Karpas-422 (cell line): ENCODE results near the gene ARRDC3. TPM values are rescaled to one million over a fixed set of nuclear protein-coding genes. Genes with fewer than 3 reads are reported as not detected.
"Not testable (repeated sequence)": the region's sequence is repeated elsewhere in the genome, so short reads cannot be mapped to it uniquely, and the experiment has no call there.

Experiments
- DNase-seq: peaks from one replicate; pipeline ENCODE4 v3.0.0-alpha.2; 2015
- H2AFZ ChIP-seq: fragments of 200-600 bp; sonication (generic); 2 replicates; pipeline ENCODE4 v1.6.1; 2014; ENCODE audit warnings: antibody characterized with exemption, low read length, mixed read lengths
- H3K27ac ChIP-seq: fragments of 200-600 bp; sonication (generic); 2 replicates; pipeline ENCODE4 v1.5.1; 2014; ENCODE audit warnings: mild to moderate bottlenecking, low read length, moderate library complexity
- H3K27me3 ChIP-seq: fragments of 200-600 bp; sonication (generic); 2 replicates; pipeline ENCODE4 v1.6.1; 2014; ENCODE audit warnings: low read length, mixed read lengths
- H3K36me3 ChIP-seq: fragments of 200-600 bp; sonication (generic); 2 replicates; pipeline ENCODE4 v1.6.1; 2014; ENCODE audit warnings: low read length, mixed read lengths; ENCODE audit not compliant: insufficient read depth
- H3K4me1 ChIP-seq: fragments of 200-600 bp; sonication (generic); 2 replicates; pipeline ENCODE4 v1.6.1; 2014; ENCODE audit warnings: mild to moderate bottlenecking, low read length, mixed read lengths
- H3K4me2 ChIP-seq: fragments of 200-600 bp; sonication (generic); 2 replicates; pipeline ENCODE4 v1.6.1; 2014; ENCODE audit warnings: low read length, low read depth, mild to moderate bottlenecking; ENCODE audit not compliant: poor library complexity, severe bottlenecking
- H3K4me3 ChIP-seq: fragments of 200-600 bp; sonication (generic); 2 replicates; pipeline ENCODE4 v1.5.1; 2014; ENCODE audit warnings: mild to moderate bottlenecking, antibody characterized with exemption, low read length, mixed read lengths
- H3K79me2 ChIP-seq: fragments of 200-600 bp; sonication (generic); 2 replicates; pipeline ENCODE4 v1.6.1; 2014; ENCODE audit warnings: mild to moderate bottlenecking, low read length, mixed read lengths
- H3K9ac ChIP-seq: fragments of 200-600 bp; sonication (generic); 2 replicates; pipeline ENCODE4 v1.6.0; 2014; ENCODE audit warnings: low read length
- H3K9me2 ChIP-seq: fragments of 200-600 bp; sonication (generic), shearing (Covaris generic); replicated peaks from 2 replicates; pipeline ENCODE4 v1.6.0; 2014; ENCODE audit warnings: mild to moderate bottlenecking, low read length, moderate library complexity; ENCODE audit not compliant: insufficient read depth
- H3K9me3 ChIP-seq: fragments of 300-700, 200-600 bp; sonication (generic); 2 replicates; pipeline ENCODE4 v1.6.1; 2014; ENCODE audit warnings: low read length, mixed read lengths
- H4K20me1 ChIP-seq: fragments of 200-600 bp; sonication (generic); 2 replicates; pipeline ENCODE4 v1.6.1; 2014; ENCODE audit warnings: mild to moderate bottlenecking, antibody characterized with exemption, low read length, low read depth; ENCODE audit not compliant: insufficient read depth
- total RNA-seq: library from RNA; depleted of rRNA; stranded (reverse); fragments of >200 nt; shearing (Covaris generic); gene quantifications from 2 replicates; pipeline ENCODE4 v1.2.3, GENCODE V29; 2014; ENCODE audit warnings: low replicate concordance

ARRDC3 gene
- total RNA-seq, 1 experiment from 2014 or later: 17.8 TPM

DNA sequence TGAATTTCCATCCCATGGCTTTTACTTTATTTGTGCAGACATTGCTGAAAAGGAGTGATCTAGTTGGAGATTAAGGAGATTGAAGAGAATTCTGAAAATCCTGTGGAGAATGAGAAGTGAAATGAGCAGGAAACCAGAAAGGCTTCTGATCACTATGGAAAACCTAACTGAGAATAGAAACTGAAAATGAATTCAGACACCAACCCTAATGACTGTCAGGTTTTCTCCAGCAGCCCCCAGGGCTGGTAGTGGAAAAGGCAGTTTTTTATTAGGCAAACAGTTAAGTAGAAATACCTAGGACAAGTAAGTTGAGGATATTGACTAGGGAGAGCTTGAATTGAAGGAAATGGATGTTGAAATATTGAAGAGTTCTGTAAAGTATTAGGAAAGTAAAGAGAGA, 14.7 kb upstream of the ARRDC3 start:
- H3K4me1 ChIP-seq: no peaks in the 10 kb centered on the region
- no peak overlapping the region for H3K4me2 ChIP-seq
- no peak overlapping the region for H3K27ac ChIP-seq
- no peak overlapping the region for H3K9ac ChIP-seq
- 0 out of 2 replicates have a peak, but pooled peaks cover 12% of the 10 kb centered on the region for H4K20me1 ChIP-seq
- no peaks in the 10 kb centered on the region for H3K36me3 ChIP-seq
- H3K9me3 ChIP-seq: no peaks in the 10 kb centered on the region
- no peaks in the 10 kb centered on the region for H3K9me2 ChIP-seq
- no peak for DNase-seq
- H3K79me2 ChIP-seq: no peaks in the 10 kb centered on the region
- no peaks in the 10 kb centered on the region for H3K27me3 ChIP-seq
- no peak overlapping the region for H3K4me3 ChIP-seq
- no peak overlapping the region for H2AFZ ChIP-seq

DNA sequence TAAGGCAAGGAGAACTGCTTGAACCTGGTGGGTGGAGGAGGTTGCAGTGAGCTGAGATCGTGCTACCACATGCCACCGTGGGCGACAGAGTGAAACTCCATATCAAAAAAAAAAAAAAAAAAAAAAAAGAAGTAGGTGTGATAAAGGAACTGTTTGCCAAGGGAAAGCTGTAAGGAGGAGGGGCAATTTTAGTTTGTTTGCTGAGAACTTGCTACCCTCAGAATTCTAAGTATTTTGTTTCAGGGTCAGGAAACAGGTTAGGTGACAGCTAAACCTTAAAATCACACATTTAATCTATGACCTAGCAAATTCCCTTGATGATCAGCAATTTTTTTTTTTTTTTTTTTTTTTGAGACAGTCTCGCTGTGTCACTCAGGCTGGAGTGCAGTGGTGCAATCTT, 7.2 kb upstream of the ARRDC3 start:
- Histone ChIP-seq H3K4me1 (no peaks in the 10 kb centered on the region), H2AFZ (no peak overlapping the region), H3K4me2 (no peak overlapping the region), H3K9me3 (no peaks in the 10 kb centered on the region), H3K79me2 (no peaks in the 10 kb centered on the region; the same call in 1 of the 2 replicates), H3K9ac (no peak overlapping the region), H3K36me3 (no peaks in the 10 kb centered on the region), H3K27ac (no peak overlapping the region), H3K4me3 (no peak overlapping the region), H4K20me1 (no peaks in the 10 kb centered on the region), H3K9me2 (no peaks in the 10 kb centered on the region), H3K27me3 (no peaks in the 10 kb centered on the region)
- DNase-seq: no peak

DNA sequence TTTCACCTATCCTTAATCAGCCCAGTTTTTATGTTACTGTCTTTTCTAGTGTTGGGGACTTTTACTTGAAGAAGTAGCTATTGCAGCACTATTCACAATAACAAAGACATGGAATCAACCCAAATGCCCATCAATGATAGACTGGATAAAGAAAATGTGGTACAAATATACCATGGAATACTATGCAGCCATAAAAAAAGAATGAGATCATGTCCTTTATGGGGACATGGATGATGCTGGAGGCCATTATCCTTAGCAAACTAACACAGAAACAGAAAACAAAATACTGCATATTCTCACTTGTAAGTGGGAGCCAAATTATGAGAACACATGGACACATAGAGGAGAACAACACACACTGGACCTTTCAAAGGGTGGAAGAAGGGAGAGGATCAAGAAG, 6.4 kb upstream of the ARRDC3 start:
- DNase-seq, H3K36me3 ChIP-seq, H3K9me2 ChIP-seq, H2AFZ ChIP-seq, H3K9ac ChIP-seq, H3K27ac ChIP-seq, H3K79me2 ChIP-seq, H3K4me1 ChIP-seq, H3K4me2 ChIP-seq, H3K27me3 ChIP-seq, H3K9me3 ChIP-seq, H4K20me1 ChIP-seq, H3K4me3 ChIP-seq: not testable (repeated sequence)

DNA sequence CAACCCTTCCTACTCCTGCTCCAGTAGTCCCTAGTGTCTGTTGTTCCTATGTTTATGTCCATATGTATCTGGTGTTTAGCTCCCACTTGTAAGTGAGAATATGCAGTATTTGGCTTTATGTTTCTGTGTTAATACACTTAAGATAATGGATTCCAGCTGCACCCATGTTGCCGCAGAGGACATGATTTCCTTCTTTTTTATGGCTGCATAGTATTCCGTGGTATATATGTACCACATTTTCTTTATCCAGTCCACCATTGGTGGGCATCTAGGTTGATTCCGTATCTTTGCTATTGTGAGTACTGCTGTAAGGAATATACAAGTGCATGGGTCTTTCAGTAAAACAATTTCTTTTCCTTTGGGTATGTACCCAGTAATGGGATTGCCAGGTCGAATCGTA, 5.2 kb upstream of the ARRDC3 start:
- no peak for DNase-seq
- no peaks in the 10 kb centered on the region; the same call in 1 of the 2 replicates for H3K79me2 ChIP-seq

DNA sequence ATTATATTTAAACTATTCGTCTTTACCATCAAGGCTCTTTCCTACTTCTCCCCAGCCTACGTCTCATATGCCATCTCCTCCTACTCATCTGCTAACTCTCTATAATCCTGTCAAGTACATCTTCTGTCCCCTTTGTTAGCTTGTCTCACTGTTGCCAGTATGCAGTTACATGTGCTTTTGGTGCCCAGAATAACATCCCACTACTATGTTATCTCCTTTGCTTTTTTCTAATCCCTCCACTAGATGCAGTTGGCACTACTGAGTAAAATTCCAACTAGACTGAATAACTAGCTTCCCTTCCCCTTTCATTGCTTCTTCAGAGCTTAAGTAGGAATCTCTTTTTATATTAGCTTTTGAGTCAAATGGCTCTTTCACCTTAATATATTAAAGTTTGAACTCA, 3.0 kb upstream of the ARRDC3 start:
- DNase-seq: no peak
- no peak overlapping the region for H3K4me3 ChIP-seq
- no peak overlapping the region for H2AFZ ChIP-seq
- H3K9me3 ChIP-seq: no peaks in the 10 kb centered on the region
- no peak overlapping the region for H3K9ac ChIP-seq
- H3K4me2 ChIP-seq: no peak overlapping the region
- H4K20me1 ChIP-seq: no peaks in the 10 kb centered on the region
- H3K36me3 ChIP-seq: no peaks in the 10 kb centered on the region
- H3K27me3 ChIP-seq: no peaks in the 10 kb centered on the region
- no peak overlapping the region for H3K27ac ChIP-seq
- peaks cover 12% of the 10 kb centered on the region for H3K4me1 ChIP-seq
- H3K9me2 ChIP-seq: no peaks in the 10 kb centered on the region
- peaks cover 19% of the 10 kb centered on the region for H3K79me2 ChIP-seq

More for the DNA sequence above, 5.2 kb upstream of the ARRDC3 start:
- Histone ChIP-seq H3K4me3 (no peak overlapping the region), H3K27me3 (no peaks in the 10 kb centered on the region), H4K20me1 (no peaks in the 10 kb centered on the region), H3K4me1 (peaks cover 12% of the 10 kb centered on the region), H2AFZ (no peak overlapping the region), H3K9me3 (no peaks in the 10 kb centered on the region), H3K27ac (no peak overlapping the region), H3K4me2 (no peak overlapping the region), H3K9ac (no peak overlapping the region), H3K36me3 (no peaks in the 10 kb centered on the region), H3K9me2 (no peaks in the 10 kb centered on the region)

DNA sequence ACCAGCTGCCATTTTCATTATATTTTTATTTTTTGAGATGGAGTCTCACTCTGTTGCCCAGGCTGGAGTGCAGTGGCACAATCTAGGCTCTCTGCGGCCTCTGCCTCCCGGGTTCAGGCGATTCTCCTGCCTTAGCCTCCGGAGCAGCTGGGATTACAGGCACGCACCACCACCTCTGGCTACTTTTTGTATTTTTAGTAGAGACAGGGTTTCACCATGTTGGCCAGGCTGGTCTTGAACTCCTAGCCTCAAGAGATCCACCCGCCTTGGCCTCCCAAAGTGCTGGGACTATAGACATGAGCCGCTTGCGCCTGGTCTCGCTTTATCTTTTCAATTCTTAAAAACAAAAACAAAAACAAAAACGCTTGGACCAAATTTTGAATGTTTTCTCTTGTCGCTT, 2.5 kb upstream of the ARRDC3 start:
- not testable (repeated sequence) for H3K9me2 ChIP-seq, DNase-seq, H4K20me1 ChIP-seq, H3K9me3 ChIP-seq, H3K27ac ChIP-seq, H3K27me3 ChIP-seq, H3K36me3 ChIP-seq, H3K9ac ChIP-seq, H2AFZ ChIP-seq, H3K4me3 ChIP-seq, H3K4me2 ChIP-seq
- peaks cover 12% of the 10 kb centered on the region for H3K4me1 ChIP-seq
- H3K79me2 ChIP-seq: peaks cover 20% of the 10 kb centered on the region

DNA sequence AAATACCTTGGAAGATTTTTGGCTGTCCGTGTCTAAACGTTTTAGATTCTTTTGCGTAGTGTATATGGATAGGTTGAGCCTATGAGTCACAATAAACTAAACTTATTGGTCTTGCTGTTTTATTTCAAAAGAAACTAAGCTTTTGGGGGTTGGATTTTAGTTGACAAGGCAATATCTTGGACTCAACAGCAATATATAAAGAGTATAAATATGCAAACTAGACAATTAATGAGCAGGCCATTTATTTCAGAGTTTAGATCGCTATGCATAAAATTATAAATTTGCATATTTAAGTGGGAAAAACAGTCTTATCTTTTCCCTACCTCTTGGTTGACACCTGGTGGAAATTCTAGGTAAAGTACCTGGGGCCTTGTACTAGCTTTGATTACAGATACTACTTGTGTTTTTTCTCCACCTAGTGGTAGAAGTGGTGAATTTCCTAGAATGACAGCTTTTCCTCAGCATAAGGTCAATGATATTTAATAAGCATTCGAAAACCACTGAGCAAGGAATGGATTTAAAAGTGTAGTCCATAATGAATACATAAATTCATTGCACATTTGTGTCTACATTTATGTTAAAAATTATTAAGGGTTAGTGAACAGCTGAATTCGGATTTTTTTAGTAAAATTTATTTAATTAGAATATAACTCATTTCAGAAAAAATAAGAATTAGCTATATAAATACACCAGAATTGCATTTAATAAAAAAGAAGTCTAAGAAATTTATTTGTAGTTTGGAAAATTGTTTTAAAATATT, 1.7 kb upstream of the ARRDC3 start:
- H3K4me2 ChIP-seq: peak overlapping the region; percentile 100
- peak overlapping the region; percentile 97; the same call in 1 of the 2 replicates for H3K27ac ChIP-seq
- H3K27me3 ChIP-seq: no peaks in the 10 kb centered on the region
- no peaks in the 10 kb centered on the region for H3K9me3 ChIP-seq
- peaks cover 23% of the 10 kb centered on the region for H3K79me2 ChIP-seq
- no peaks in the 10 kb centered on the region for H4K20me1 ChIP-seq
- peak; percentile 94 for DNase-seq
- peak overlapping the region; percentile 98 for H3K4me3 ChIP-seq
- H2AFZ ChIP-seq: no peak overlapping the region
- no peaks in the 10 kb centered on the region for H3K9me2 ChIP-seq
- no peaks in the 10 kb centered on the region for H3K36me3 ChIP-seq
- peaks cover 12% of the 10 kb centered on the region for H3K4me1 ChIP-seq
- peak overlapping the region; percentile 71 for H3K9ac ChIP-seq

DNA sequence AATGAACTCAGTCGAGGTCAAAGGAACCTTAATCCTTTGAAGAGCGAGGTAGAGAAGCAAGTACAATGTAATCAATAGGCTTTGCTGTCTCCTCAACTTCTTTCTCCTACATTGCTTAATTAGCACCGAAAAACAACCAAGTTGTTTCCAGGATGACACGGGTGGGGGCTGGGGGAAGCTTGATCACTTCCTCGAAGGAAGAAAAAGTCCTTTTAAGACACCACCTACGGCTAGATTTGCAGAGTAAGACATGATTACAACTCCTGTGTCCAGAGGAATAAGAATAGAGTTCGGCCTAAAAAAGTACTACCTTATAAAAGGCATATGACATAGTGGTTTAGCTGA, 811 bp upstream of the ARRDC3 start:
- Histone ChIP-seq H3K9ac (peak overlapping the region; percentile 71), H4K20me1 (no peaks in the 10 kb centered on the region), H2AFZ (peak overlapping the region; percentile 69; the same call in 1 of the 2 replicates), H3K9me2 (no peaks in the 10 kb centered on the region), H3K36me3 (no peaks in the 10 kb centered on the region), H3K79me2 (peaks cover 32% of the 10 kb centered on the region), H3K27me3 (no peaks in the 10 kb centered on the region), H3K9me3 (no peaks in the 10 kb centered on the region), H3K4me1 (peaks cover 16% of the 10 kb centered on the region), H3K4me2 (peak overlapping the region; percentile 100), H3K27ac (peak overlapping the region; percentile 97), H3K4me3 (peak overlapping the region; percentile 98)
- peak; percentile 65 for DNase-seq
